A673 (cell line): Measurements from ENCODE around the gene SMARCE1. TPM values are rescaled to one million over a fixed set of nuclear protein-coding genes. Genes with fewer than 3 reads are reported as not detected.

Experiments used
- BruUV-seq: library from RNA; stranded (reverse); fragments of 400-500 nt; replicated peaks from 2 replicates; lab custom pipeline; 2021; lab: Mats Ljungman, UMichigan
- CTCF ChIA-PET: fragments of 300-600 bp; sonication (Branson Sonifier 250); formaldehyde crosslinking; loops from one replicate; lab custom pipeline; 2022; ENCODE audit warnings: antibody characterized with exemption; lab: Charles Lee
- POLR2A ChIA-PET: fragments of 300-600 bp; sonication (Branson Sonifier 250); formaldehyde crosslinking; loops from one replicate; lab custom pipeline; 2022; ENCODE audit warnings: antibody characterized with exemption; ENCODE audit not compliant: low non-redundant PET; lab: Charles Lee
- DNase-seq: peaks from one replicate; pipeline ENCODE4 v3.0.0-alpha.2; 2015; ENCODE audit warnings: low spot score
- H3K27ac ChIP-seq: fragments of 200-600 bp; sonication (generic); 2 replicates; pipeline ENCODE4 v1.5.1; 2016; ENCODE audit warnings: mixed run types, low read depth, mild to moderate bottlenecking, mixed read lengths, antibody characterized with exemption, low read length; ENCODE audit not compliant: poor library complexity, severe bottlenecking
- H3K27me3 ChIP-seq: fragments of 200-600 bp; sonication (generic); replicated peaks from 2 replicates; pipeline ENCODE4 v1.6.1; 2017; ENCODE audit warnings: mixed run types, low read depth, mild to moderate bottlenecking, mixed read lengths, antibody characterized with exemption, low read length; ENCODE audit not compliant: insufficient read depth, poor library complexity
- H3K36me3 ChIP-seq: fragments of 200-600 bp; sonication (generic); 2 replicates; pipeline ENCODE4 v1.6.1; 2016; ENCODE audit warnings: mixed run types, mild to moderate bottlenecking, mixed read lengths, antibody characterized with exemption, low read length; ENCODE audit not compliant: insufficient read depth, poor library complexity, severe bottlenecking
- H3K4me1 ChIP-seq: fragments of 200-600 bp; sonication (generic); 2 replicates; pipeline ENCODE4 v1.6.1; 2017; ENCODE audit warnings: mixed run types, mild to moderate bottlenecking, mixed read lengths, antibody characterized with exemption, low read length; ENCODE audit not compliant: insufficient read depth, poor library complexity, severe bottlenecking
- H3K4me3 ChIP-seq: fragments of 200-600 bp; sonication (generic); 2 replicates; pipeline ENCODE4 v1.5.1; 2016; ENCODE audit warnings: low read depth, mixed run types, mild to moderate bottlenecking, mixed read lengths, low read length; ENCODE audit not compliant: poor library complexity, severe bottlenecking
- H3K9me3 ChIP-seq: fragments of 200-600 bp; sonication (generic); 2 replicates; pipeline ENCODE4 v1.6.1; 2016; ENCODE audit warnings: mixed run types, low read depth, mild to moderate bottlenecking, mixed read lengths, antibody characterized with exemption, low read length; ENCODE audit not compliant: poor library complexity, severe bottlenecking
- EZH2 ChIP-seq: fragments of 200-600 bp; sonication (generic); IDR thresholded peaks from 2 replicates; pipeline ENCODE4 v1.6.1; 2017; ENCODE audit warnings: borderline replicate concordance, low read depth, mild to moderate bottlenecking, mixed read lengths, antibody characterized with exemption, low read length; ENCODE audit not compliant: poor library complexity, severe bottlenecking
- intact Hi-C: fragments of 100-400 bp; cut with micrococcal nuclease; formaldehyde crosslinking; loops from one replicate; pipeline ENCODE4 v1.10.0; 2022; ENCODE audit not compliant: unreplicated experiment
- total RNA-seq: library from RNA; stranded (reverse); gene quantifications from 2 replicates; pipeline ENCODE4 v1.2.3, GENCODE V29; 2021
- TF ChIP-seq, protein P1 (sequence below): fragments of 300-800, 200-600 bp; sonication (generic); conservative IDR thresholded peaks from 2 replicates; pipeline ENCODE4 v1.5.1; 2017; ENCODE audit warnings: low read depth, mild to moderate bottlenecking, antibody characterized with exemption, low read length, moderate library complexity, mixed read lengths

SMARCE1 gene
- total RNA-seq, 1 experiment from 2014 or later, result 91.4 TPM

DNA sequence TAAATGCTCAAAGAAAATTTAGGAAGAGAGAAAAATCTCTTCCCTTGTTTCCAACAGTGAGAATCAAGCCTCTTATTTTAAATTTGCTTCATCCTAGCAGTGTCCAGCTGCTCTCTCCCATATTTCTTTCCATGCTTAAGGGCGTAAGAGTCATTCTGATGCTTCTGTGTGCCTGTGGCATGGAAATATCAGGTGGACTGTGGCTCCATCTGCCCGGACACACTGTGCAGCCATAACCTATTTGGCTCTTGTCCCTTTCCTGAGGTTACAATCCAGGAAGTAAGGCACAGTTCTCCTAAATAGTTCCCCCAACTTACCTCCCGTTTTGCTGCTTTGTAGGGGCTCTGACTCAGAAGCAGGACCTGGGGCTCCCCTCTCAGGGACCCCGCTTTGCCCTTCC is 23.7 kb upstream of the SMARCE1 start:
- no peak for TF ChIP-seq EZH2
- TF ChIP-seq, protein P1, sequence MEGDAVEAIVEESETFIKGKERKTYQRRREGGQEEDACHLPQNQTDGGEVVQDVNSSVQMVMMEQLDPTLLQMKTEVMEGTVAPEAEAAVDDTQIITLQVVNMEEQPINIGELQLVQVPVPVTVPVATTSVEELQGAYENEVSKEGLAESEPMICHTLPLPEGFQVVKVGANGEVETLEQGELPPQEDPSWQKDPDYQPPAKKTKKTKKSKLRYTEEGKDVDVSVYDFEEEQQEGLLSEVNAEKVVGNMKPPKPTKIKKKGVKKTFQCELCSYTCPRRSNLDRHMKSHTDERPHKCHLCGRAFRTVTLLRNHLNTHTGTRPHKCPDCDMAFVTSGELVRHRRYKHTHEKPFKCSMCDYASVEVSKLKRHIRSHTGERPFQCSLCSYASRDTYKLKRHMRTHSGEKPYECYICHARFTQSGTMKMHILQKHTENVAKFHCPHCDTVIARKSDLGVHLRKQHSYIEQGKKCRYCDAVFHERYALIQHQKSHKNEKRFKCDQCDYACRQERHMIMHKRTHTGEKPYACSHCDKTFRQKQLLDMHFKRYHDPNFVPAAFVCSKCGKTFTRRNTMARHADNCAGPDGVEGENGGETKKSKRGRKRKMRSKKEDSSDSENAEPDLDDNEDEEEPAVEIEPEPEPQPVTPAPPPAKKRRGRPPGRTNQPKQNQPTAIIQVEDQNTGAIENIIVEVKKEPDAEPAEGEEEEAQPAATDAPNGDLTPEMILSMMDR, result no peak
- intact Hi-C loops, result no loop called here
- BruUV-seq, result no TSS peak
- H3K4me3 ChIP-seq, result no peak overlapping the region
- POLR2A ChIA-PET, result no interaction called here
- no peak for DNase-seq
- no peaks in the 10 kb centered on the region for H3K4me1 ChIP-seq
- H3K36me3 ChIP-seq, result no peaks in the 10 kb centered on the region
- peaks cover 2% of the 10 kb centered on the region for H3K27me3 ChIP-seq
- CTCF ChIA-PET, result no interaction called here
- no peak overlapping the region for H3K27ac ChIP-seq
- no peaks in the 10 kb centered on the region for H3K9me3 ChIP-seq

- Histone ChIP-seq H3K4me3 (no peak overlapping the region), H3K9me3 (no peaks in the 10 kb centered on the region), H3K4me1 (no peaks in the 10 kb centered on the region), H3K27ac (no peak overlapping the region), H3K36me3 (no peaks in the 10 kb centered on the region), H3K27me3 (no peaks in the 10 kb centered on the region)
- no TSS peak for BruUV-seq
- intact Hi-C loops, result no loop called here
- no peak for DNase-seq
- ChIA-PET CTCF (no interaction called here), POLR2A (no interaction called here)
- TF ChIP-seq, protein P1, result no peak
- no peak for TF ChIP-seq EZH2
These were observed 18.7 kb upstream of the SMARCE1 start for GRCh38 chr17:40666331-40666730.

GRCh38 chr17:40664582-40665333 is 17.1 kb upstream of the SMARCE1 start, which contains the start of gene KRT222:
TSS of gene KRT222 (minus strand) at chr17:40665177. CDS start at chr17:40665099, 78 bp downstream.
- H3K27me3 ChIP-seq, result no peaks in the 10 kb centered on the region
- H3K9me3 ChIP-seq, result no peaks in the 10 kb centered on the region
- intact Hi-C loops, result no loop called here
- POLR2A ChIA-PET, result no interaction called here
- no peaks in the 10 kb centered on the region for H3K36me3 ChIP-seq
- BruUV-seq, result no TSS peak
- TF ChIP-seq, protein P1, result no peak
- TF ChIP-seq EZH2, result no peak
- H3K27ac ChIP-seq, result no peak within 1 kb of the TSS
- H3K4me1 ChIP-seq, result no peaks in the 10 kb centered on the region
- CTCF ChIA-PET, result no interaction called here
- DNase-seq, result no peak
- H3K4me3 ChIP-seq, result no peak within 1 kb of the TSS
